Left hindlimb (tissue), 1 donor: ENCODE data around the gene GRB10.

Experiments
- DNase-seq: peaks from one replicate; pipeline ENCODE4 v3.0.0-alpha.2; 2018

The GRB10 gene

DNA sequence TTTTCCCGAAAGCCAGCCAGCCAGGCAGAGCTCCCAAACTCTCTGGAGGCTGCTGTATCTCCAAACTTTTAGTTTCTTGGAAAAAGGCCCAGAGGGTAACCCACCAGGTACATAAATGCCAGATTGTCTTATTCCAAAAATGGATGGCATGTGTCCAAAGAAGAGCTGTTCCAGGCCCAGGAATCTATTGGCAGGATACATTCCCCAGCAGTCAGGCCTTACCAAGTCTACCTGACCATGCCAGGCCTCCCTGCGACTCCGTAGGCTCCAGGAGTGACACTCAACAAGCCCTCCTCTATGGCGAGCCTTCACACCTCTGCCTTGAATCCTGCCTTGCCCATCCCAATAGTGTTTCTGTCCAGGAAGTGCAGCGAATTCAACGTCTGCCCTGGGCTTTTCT is 95.6 kb downstream of the GRB10 start:
- no peak for DNase-seq

DNA sequence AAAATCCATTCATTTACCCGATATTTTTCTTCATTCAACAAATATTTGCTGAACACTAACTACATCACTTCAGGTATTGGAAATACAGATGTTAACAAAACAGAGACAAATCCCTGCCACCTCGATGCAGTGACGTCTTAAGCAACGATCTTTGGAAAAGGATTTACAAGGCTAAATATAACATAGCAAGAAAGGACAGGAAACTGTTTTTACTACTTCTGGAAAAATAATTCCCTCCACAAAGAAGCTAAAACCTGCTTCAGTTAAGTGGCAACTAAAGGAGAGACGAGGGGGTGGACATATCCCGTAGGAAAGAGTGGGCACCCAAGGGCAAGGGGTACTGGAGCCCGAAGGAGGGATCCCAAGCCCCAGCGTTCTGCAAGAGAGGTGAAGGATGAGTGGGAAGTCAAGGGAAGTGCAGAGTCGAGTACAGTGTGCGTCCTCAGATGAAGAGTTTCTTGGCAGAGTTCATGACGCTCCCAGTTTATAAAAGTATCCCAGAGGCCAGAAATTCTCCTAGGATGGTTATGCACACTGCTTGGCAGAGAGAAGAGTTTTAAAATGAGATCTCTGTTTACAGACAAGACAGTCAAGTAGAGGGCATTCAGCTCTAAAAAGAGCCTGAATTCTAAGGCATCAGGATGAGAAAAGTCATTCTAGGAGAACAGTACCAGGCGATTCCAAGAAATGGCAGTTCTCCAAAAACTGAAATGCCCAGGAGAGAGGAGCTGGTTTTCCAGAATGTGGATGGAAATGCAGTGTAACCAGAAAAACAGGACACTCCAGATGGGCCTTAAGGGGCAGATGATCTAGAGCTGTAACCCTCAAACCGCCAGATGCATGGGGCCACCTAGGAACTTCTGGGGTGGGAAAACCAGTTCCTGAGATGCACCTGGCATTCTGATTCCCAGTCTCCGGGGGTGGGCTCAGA is 97.3 kb downstream of the GRB10 start:
- no peak for DNase-seq

DNA sequence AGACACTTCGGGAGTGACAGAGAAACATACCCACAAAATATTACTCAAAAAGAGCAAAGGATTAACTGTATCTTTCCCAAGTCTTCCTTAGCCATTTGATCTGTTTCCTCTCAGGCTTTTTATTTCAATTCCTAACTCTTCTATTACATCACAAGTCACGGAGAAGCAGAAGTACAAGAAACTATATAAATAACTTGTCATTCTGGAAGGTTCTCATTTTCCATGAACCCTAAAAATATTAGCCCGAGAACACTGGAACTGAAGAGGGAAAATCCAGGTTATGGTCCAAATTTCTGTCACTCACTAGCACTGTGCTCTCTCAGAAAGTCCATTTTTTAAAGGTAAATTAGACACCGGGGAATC is 98.0 kb downstream of the GRB10 start:
- DNase-seq, result no peak

DNA sequence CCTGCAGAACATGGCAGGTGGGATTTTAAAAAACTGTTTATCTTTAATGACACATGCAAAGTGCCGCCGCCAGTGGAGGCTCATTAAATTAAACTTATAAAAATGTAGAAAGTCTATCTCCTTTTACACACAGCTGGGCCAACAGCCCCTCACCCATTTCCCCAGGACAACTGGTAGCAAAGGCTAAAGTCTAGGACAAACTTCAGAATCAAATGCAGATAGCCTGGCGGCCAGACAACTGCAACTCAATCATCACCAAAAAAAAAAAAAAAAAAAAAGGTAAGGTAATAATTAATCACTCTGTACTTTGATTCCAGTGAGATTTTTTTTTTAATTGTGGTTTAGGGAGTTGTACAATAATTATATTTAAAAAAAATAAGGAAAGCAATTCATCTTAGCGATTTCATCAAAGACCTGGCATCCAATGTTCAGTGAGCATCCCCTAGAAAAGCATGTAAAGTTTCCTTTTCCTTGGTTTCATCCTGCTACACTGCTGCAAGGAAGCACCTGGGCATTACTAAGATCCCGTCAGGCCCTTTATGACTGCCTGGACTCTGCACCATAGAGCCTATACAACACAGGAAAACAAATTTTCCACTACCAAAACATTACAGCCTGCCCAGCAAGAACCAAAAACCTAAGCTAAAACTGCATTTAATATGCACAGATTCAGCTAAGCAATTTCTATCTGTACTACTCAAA is 98.5 kb downstream of the GRB10 start:
- no peak for DNase-seq

DNA sequence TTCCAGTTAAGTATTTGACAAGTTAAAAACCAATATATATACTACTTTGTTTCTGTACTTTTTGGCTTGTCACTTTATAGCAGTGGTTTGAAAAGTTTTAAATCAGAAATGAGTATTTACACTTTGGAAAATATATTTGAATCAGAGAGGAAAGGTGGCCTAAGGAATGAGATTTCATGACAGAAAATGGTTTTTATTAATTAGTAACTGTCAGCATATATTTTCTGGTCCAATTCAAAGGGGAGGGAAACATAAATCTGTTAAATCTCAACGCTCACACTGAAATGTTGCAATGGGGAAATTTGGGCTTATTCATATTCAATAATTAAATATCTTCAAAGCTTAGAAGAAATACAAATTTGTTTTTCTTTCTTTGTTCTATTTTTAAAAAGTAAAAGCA is 100.1 kb downstream of the GRB10 start:
- DNase-seq, result no peak

DNA sequence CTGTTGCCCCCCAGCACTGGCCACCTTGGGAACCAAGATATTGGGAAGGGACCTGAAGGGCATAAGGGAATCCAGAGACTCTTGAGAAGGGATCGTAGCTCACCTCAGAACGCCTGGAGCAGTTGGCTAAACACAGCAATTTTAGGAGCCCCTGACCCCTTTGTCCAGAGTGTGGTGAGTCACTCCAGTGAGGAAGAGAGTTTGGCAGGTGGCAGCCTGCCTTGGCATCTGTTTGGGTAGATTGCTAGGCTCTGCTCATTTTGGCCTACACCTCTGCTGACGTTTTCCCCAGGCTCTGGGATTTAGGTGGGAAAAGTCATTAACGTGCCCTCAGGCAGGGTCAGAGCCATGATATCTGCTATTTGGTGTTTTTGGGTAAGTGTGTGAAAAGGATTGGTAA is 100.6 kb downstream of the GRB10 start:
- DNase-seq, result no peak

DNA sequence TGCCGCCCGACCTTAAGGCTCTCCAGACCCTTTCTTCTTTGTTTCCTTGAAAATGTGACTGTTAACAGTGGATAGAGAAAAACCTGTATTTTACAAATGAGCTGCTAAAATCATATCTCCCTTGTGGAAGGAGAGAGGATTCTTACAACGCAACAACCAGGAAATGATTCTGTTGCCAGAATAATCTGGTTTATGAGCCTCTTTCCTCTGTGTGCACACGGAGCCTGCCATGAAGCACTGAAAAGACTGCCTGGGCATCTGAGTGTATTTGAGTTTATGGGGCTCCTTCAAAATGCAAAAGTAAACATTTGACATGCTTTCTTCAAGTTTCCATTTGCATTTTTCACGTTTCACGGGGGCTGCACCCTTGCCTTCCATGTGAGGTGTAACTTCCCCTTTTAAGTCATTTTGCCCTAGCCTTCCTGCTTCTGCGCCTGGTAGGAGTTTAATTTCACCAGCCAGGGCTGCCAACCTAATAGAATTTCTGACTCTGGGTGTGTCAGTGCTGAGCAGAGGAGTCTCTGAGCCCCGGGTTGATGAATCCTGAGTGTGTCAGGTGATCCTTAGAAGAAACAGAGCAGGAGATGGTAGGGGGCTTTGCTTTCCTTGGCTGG is 101.2 kb downstream of the GRB10 start:
- no peak for DNase-seq

DNA sequence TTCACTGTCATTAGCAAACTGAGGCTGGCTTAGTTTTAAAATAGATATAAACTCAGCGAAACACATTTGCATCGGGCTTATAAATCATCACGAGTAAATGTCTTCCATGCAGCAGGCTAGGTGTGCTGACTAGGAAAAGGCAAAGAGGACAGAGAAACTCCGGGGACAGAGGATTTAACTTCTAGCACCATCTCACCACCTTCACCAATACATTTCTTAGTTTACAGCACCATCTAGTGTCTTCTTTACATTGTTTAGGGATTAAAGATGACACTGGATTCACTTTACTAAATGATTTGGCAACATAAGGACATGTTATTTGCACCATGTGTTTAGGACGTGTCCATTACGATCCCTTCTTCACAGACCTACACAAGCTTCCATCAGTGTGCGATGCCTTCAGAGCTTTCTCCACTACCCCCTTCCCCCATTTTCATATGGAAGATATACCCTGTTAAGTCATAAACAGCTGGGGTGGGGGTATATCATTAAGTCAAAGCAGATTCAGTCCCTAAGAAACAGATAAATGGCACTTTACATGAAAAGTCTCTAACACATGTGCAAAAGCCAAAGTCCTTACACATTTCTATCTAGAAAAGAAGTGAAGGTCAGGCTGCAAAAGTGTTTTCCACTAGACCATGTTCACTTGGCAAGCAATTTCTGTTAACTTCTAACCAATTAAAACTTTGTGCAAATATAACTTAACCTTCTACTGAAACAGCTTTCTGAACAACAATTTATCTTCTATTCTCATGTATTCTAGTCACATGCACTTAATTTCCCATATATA is 103.3 kb downstream of the GRB10 start:
- DNase-seq, result no peak

DNA sequence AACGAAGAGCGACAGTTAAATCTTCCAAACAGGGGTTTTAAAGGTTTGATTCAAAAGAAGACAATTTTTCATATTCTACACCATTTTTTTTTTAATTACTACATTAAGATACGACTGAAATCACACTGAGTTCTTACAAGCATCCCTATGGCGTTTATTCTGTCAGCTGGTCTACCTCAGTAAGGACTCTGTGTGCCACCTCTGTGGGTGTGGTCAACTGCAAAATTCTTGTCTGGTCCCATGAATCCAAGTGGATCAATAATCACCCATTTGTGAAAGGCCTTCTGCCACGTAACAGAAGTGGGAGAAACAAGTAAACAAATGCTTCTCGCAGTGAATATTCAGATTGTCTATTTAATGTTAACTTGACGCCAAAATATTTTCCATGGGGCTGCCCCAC is 104.1 kb downstream of the GRB10 start:
- no peak for DNase-seq

DNA sequence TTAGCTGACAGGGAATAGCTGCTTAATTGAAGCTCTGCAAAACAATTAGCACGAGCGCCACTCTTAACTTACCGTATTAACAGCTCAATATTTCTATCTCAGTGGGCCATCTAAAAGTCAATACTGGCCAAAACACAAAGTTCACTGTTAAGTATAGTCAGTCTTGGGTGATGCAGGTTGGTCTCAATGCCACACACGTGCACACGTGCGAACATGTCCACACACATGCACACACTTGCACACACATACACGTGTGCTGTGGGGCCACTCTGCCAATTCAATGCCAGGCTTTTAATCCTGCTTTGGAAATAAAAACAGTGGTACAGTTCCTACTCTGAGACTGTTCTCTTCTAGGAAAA is 105.1 kb downstream of the GRB10 start:
- DNase-seq, result no peak

DNA sequence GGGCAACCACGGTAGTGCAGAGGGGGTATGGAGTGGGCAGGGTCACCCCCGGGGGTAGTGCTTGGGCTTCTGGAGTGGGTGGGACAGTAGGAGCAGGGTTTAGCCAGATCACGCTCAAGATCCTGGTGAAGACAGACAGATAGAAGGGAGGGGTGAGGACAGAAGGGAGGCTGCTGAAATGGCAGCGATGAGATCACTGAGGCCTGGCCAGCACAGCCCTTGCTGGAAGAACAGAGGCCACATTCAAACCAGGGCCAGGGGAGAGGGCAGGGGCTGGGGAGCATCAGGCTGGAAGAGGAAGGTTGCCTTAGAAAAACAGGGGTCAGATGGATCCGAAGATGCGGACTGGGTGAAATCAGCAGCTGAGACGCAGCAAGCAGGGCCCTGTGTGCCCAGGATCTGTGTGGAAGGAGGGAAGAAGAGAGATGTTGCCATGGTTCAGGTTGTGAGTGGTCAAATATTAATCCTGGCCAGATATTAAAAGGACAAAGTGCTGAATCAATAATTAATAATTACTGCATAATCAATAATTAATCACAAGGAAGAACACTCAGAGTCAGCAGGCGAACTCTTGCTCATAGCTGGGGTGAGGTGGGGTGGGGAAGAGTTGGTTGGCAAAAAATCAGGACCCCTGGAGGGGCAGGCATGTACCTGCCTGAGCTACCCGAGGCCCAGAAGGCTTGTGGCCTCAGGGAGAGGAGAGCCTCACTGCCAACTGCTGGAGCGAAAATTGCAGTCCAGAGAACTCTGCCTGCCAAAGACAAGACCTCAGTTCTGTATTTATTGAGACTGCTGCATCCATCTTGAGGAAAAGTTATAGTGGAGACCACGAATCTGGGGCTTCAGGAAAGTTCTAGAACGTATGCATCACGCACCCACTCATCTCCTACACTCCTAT is 105.7 kb downstream of the GRB10 start:
- no peak for DNase-seq

DNA sequence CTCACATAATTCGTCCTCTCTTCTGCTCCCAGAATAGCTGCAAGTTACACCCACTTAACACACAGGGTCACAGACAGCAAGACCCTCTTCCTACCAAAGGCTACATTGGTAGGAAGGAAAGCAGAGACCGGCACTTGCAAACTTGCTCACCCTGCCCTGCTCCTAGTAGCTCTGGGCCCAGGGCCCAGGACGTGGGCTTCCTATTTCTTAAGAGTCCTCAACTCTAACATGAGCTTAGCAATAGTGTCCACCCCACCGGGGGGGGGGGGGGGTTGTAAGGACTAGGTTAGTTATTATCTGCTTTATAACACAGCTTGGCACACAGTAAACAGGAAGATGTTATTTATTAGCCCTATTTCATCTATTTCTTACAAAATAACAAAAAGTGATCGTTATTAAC is 106.6 kb downstream of the GRB10 start:
- no peak for DNase-seq

DNA sequence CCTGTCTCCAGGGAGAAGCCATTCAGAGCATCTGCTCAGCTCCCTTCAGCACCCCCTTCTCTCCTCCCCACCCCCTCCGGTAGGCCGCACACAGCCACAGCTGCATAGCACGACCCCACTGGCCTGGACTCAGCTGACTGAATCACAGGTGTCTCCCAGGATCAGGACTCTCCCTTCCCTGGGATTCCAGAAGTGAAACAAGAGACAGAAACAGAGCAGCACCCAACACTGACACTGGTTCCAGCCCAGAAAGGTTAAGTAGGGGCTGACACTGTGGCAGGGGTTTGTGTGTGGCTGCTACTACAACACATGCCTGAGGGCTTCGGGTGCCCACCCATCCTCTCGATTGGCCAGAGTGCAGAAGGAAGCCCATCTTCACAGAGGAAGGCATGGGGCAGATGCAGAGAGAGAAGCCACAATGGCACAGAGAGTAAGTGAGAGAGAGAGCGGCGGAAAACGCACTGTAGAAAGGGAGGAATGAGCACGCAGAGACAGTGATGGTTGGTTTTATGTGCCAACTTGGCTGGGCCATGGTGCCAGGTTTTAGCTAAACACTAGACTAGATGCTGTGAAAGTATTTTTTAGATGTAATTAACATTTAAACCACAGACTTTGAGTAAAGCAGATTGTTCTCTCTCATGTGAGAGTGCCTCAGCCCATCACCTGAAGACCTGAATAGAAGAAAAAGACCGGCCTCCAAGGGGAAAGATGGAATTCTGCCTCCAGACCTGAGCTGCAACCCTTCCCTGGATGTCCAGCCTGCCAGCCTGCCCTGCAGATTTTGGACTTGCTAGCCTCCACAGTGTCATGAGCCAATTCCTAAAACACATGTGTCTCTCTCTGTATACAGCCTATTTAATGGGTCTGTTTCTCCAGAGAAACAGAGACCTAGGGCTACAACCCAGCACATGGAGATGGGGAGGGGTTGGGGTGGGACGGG is 107.5 kb downstream of the GRB10 start:
- no peak for DNase-seq

DNA sequence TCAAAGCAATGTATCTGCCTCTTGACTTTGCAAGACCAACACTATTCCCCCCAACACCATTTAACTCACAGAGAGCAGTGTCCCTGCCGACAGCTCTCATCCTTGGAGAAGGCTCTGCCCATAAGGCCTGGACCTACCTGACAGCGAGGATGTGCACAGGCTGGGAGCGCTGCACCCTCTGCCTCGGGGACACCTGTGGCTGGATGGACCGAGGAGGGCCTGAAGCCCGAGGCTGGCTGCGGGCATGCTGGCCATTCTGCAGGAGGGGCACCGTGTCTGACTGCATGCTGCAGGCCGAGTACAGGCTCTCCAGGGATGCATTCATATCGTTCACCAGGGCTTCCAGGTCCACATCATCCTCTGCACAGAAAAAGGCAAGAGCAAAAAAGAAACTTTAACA is 108.4 kb downstream of the GRB10 start:
- no peak for DNase-seq

DNA sequence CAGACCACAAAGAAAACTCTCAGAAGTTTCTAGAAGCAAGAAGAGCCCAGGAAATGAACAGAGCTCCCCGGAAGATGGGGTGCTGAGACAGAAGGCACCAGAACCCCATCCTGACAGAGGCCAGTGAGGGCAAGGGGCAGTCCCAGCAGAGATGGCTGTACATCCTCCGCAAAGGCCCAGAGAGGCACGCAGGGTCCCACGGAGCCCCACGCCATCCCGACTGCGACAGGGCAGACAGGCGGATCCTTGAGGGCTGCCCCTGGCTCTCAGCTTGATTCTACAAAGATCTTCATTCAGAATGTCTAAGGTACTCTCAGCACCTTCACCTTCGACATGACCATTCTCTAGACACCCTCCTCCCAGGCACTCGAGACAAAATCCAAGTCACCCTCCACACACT is 109.6 kb downstream of the GRB10 start:
- no peak for DNase-seq

DNA sequence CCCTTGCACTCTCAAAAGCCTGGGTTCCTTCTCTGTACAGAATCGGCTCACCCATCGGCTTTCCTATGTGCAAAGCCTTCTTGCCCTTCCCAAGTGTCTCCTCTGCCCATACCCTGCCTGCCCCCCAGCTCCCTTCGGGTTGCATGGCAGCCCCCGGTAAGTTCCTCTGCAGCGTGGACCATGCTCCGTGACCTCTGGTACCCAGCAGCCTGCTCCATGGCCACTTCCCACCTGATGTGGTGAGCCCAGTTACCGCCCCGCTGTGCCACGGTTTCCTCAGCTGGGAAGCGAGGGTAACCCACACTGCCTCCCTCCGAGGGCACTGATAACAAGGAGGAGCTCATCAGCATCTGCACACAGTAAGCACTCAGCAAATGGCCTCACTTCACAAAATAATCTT is 110.7 kb downstream of the GRB10 start:
- DNase-seq, result no peak

DNA sequence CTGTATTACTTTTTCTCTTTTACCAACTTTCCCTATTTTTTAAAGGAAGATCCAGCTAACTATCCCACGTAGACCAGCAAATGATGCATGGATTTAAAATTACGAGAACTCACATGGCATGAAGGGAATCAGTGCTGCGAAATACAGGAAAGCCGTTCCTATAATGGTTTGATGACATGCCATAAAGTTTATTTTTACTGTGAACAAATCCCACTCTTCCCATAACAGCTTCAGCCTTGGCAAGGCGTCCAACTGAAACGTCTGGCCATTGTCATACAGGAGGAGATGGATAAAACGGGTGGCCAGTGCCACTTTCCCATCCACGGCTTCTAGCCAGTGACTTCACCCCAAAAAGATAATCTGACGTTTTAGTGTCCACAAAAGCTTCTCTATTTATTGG is 111.3 kb downstream of the GRB10 start:
- DNase-seq, result no peak

DNA sequence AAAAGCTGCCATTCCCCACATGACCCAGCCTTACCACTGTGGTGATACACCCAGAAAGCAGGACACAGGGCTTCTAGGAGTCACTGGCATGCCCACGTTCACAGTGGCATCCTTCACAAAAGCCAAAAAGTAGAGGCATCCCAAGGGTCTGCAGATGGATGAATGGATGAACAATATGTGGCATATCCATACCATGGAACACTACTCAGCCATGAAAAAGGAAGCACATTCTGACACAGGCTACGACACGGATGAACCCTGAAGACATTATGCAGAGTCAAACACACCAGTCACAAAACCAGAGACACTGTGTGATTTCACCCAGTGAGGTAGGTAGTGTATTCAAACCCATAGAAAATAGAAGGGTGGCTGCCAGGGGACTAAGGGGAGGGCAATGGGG is 112.8 kb downstream of the GRB10 start:
- no peak for DNase-seq

DNA sequence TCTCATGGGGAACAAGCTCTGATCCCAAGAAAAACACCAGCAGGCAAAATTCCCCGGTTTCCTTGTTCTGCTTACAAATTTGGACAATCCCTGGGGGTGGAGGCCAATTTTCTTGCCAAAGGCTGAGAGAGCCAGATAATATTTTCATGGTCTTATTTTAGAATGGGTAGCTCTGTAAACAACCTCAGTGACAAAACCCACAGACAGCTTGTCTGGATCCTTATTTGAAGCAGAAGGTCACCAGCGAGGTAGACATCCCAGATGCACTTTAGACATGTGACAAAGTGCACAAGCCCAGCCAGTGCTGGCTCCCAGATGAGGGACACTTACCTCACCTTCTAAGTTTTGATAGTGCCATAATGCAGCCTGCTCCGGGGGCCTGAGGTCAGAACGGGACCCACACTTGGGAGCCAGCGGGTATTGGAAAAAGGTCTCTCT is 114.9 kb downstream of the GRB10 start:
- no peak for DNase-seq

DNA sequence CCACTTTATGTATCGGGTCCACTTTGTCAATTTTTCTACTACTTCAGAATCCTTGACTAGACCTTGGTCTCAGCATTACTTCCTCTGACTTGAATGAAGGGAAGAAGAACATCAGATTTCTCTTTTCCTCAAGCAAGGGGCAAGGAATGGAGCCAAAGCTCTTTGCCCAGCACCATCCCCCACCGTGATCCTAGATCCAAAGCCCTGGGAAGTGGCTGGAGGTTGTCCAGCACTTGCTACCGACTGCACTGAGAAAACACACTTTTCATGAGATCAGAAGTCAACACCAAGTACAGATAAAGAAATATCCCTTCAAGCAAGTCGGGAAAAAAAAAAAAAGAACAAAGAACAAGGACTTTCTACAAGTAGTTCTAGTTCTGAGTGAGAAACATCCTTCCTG is 115.4 kb downstream of the GRB10 start:
- DNase-seq, result no peak

DNA sequence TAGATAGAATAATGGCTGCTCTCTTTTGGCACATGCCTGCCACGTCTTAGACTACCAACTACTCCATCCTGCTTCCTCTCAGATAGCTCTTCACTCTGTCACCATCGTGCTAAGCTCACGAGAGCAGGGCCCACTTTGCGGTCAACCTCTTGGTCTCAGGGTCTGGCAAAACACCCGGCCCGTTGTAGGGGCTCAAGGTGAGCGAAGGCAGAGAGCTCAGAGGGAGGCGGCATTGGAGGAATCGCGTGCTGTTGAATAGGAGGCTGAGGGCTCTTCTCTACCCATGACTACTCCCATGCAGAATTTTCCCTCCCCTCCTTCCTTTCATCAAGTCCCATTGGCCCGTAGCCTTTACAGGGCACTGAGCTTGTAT is 116.6 kb downstream of the GRB10 start:
- no peak for DNase-seq
